Measurements from ENCODE around the gene TENT5C.

DNA sequence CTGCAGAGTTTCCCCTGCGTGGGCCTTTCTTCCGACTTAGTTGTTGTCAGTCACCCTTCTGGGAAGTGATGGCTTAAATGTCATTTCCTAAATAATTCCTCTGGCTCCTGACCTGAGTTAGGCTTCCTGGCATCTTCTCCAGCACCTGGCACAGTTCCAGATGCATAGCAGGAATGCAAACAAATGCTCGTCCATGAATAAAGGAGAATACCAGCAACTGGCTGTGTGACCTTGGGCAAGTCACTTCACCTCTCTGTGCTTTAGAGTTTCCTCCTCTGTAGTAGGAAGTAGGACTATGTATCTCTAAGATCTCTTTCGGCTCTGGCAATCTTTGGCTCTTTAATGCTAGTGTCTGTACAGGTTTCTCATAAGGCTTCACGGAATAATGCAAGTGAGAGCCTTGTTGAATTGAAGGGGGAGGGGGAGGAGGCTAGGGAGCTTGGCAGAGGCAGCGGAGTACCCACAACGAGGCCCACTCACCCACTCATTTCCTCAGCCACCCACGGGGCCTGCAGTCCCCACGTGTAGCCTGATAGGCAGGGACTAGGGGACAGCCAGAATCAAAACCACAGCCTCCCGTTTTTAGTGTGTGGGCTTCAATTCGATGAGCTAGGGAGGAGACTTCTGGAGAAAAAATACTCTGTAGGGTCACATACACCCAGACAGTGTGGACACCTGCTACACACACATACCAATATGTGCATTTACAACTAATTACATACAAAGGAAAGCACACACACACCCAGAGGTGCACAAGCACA, 48.1 kb downstream of the TENT5C start:
- TF ChIP-seq EP300 (IDR thresholded peaks at IDR 0.05) (no peak), POLR2A (IDR thresholded peaks at IDR 0.05) (no peak)
- TF ChIP-seq, protein P1, sequence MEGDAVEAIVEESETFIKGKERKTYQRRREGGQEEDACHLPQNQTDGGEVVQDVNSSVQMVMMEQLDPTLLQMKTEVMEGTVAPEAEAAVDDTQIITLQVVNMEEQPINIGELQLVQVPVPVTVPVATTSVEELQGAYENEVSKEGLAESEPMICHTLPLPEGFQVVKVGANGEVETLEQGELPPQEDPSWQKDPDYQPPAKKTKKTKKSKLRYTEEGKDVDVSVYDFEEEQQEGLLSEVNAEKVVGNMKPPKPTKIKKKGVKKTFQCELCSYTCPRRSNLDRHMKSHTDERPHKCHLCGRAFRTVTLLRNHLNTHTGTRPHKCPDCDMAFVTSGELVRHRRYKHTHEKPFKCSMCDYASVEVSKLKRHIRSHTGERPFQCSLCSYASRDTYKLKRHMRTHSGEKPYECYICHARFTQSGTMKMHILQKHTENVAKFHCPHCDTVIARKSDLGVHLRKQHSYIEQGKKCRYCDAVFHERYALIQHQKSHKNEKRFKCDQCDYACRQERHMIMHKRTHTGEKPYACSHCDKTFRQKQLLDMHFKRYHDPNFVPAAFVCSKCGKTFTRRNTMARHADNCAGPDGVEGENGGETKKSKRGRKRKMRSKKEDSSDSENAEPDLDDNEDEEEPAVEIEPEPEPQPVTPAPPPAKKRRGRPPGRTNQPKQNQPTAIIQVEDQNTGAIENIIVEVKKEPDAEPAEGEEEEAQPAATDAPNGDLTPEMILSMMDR (IDR thresholded peaks at IDR 0.05): no peak

Measured in tibial nerve (tissue), 4 donors.